ENCODE data around the gene MEIS2. TPM values are rescaled to one million over a fixed set of nuclear protein-coding genes. Genes with fewer than 3 reads are reported as not detected.

The MEIS2 gene
- total RNA-seq, 1 donor = 17.7 TPM

DNA sequence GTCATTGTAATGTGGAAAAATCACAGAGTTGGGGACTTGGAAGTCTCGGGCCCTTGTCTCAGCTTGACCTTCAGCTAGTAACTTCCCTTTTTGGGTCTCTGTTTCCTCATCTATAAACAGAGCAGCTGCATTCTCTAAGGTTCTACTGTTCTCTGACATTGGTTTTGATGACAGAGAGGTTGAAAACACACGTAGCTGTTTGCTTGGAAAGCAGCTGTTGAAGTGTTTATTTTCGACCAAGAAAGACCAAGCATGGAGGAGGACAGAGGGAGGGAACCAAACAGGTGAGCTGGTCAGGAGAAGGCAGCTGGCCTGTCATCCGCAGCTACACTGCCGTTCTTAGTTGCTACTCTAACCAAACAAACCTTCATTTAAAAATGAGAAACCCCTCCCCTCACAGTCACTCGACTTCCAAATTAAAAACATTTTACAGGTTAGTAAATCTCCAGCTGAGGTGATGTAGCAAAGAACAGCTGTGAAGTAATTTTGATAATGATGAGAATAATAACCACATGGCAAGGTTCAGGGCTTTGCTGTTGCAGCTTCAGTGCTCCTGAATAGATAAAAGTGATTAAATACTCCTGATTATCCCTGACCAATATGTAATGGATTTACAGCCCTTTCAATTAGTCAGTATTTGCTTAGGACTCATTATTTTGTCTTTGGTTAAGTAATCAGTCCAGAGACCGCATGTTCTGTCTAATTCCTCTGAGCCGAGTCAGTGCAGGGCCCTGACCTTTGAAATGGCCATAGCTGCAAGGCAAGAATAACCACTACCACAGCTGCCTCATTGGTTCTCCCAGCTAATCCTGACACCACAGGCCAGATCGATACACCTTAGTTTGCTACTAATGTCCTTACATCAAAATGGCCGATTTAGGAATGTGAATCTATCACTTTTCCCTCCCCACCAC lies 65.3 kb downstream of the MEIS2 start:
- Histone ChIP-seq H3K36me3 (ENCODE audit: insufficient read depth, low read length) (peaks cover 3% of the 10 kb centered on the region), H3K27ac (ENCODE audit: low read depth, low read length) (no peak overlapping the region), H3K27me3 (ENCODE audit: insufficient read depth, low read length) (no peaks in the 10 kb centered on the region), H4K20me1 (ENCODE audit: insufficient read depth, low read length) (peaks cover 15% of the 10 kb centered on the region), H3K9me3 (ENCODE audit: low read depth, low read length) (no peaks in the 10 kb centered on the region), H3K4me2 (ENCODE audit: insufficient read depth, low read length) (no peak overlapping the region), H3K4me3 (ENCODE audit: insufficient read depth, low read length) (no peak overlapping the region), H3K79me2 (ENCODE audit: insufficient read depth, low read length) (no peaks in the 10 kb centered on the region), H3K4me1 (ENCODE audit: insufficient read depth, low read length) (peaks cover 5% of the 10 kb centered on the region), H2AFZ (ENCODE audit: low read length) (no peak overlapping the region)
- DNase-seq (ENCODE audit: insufficient read length, low spot score, missing footprints) = no peak
- TF ChIP-seq, protein P1, sequence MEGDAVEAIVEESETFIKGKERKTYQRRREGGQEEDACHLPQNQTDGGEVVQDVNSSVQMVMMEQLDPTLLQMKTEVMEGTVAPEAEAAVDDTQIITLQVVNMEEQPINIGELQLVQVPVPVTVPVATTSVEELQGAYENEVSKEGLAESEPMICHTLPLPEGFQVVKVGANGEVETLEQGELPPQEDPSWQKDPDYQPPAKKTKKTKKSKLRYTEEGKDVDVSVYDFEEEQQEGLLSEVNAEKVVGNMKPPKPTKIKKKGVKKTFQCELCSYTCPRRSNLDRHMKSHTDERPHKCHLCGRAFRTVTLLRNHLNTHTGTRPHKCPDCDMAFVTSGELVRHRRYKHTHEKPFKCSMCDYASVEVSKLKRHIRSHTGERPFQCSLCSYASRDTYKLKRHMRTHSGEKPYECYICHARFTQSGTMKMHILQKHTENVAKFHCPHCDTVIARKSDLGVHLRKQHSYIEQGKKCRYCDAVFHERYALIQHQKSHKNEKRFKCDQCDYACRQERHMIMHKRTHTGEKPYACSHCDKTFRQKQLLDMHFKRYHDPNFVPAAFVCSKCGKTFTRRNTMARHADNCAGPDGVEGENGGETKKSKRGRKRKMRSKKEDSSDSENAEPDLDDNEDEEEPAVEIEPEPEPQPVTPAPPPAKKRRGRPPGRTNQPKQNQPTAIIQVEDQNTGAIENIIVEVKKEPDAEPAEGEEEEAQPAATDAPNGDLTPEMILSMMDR (IDR thresholded peaks at IDR 0.05; ENCODE audit: extremely low read depth, low read depth, low read length) = no peak

DNA sequence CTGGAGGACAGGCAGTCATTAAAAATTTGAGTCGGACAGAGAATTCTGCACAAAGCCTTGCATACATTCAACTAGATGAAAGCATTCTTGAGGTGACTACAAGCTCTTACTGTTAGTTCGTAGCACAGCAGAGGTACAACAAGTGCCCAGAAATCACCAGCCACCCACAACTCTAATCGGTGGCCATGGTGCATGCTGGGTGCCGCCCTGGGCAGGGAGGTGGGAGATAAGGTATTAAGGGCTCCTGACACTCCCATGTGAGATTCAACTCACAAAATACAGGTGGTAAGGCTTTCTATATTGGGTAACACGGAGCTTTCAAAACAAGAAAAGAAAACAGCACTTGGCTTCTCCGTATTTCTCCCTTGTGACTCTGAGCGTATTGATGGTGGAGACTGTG lies 66.0 kb downstream of the MEIS2 start:
- no peaks in the 10 kb centered on the region for H3K27me3 ChIP-seq (ENCODE audit: insufficient read depth, low read length)
- peaks cover 5% of the 10 kb centered on the region for H3K4me1 ChIP-seq (ENCODE audit: insufficient read depth, low read length)
- H3K36me3 ChIP-seq (ENCODE audit: insufficient read depth, low read length) = peaks cover 3% of the 10 kb centered on the region
- TF ChIP-seq, protein P1 (IDR thresholded peaks at IDR 0.05; ENCODE audit: extremely low read depth, low read depth, low read length) = no peak
- H2AFZ ChIP-seq (ENCODE audit: low read length) = no peak overlapping the region
- peaks cover 17% of the 10 kb centered on the region for H4K20me1 ChIP-seq (ENCODE audit: insufficient read depth, low read length)
- H3K9me3 ChIP-seq (ENCODE audit: low read depth, low read length) = no peaks in the 10 kb centered on the region
- H3K79me2 ChIP-seq (ENCODE audit: insufficient read depth, low read length) = no peaks in the 10 kb centered on the region
- H3K4me3 ChIP-seq (ENCODE audit: insufficient read depth, low read length) = no peak overlapping the region
- no peak overlapping the region for H3K4me2 ChIP-seq (ENCODE audit: insufficient read depth, low read length)
- H3K27ac ChIP-seq (ENCODE audit: low read depth, low read length) = no peak overlapping the region
- DNase-seq (ENCODE audit: insufficient read length, low spot score, missing footprints) = no peak

DNA sequence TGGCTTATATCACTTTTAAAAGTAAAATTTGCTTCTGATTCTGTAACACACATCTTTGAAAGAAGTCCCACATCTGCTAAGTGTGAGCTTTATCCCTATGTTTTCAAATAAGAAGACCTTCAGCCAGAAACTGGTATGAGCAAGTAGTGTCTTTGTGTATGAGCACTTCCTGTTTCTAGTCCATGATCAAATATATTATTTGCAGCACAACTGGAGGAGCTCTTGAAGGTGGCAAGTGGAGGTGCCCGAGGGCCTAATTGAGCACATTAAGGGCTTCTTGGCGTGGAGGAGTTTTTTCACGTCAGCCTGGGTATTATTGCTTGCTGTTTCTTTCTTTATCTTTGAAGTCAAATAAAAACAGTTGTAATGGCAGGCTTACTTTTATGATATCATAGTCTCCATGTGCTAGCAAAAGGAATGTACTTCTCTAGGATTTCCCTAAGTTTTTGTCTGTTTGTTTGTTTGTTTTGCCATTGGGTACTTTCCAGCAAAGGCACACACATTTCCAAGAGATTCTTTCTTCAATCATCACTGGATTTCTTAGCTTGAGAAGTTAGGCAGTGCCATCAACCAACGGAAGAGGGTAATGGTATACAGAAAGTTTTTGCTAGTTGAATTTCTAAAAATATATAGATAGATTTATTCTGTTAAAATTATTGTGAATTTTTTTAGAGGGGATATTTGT lies 68.1 kb downstream of the MEIS2 start:
- Histone ChIP-seq H3K79me2 (ENCODE audit: insufficient read depth, low read length) (no peaks in the 10 kb centered on the region), H3K27me3 (ENCODE audit: insufficient read depth, low read length) (no peaks in the 10 kb centered on the region), H3K4me2 (ENCODE audit: insufficient read depth, low read length) (no peak overlapping the region), H2AFZ (ENCODE audit: low read length) (no peak overlapping the region), H3K27ac (ENCODE audit: low read depth, low read length) (no peak overlapping the region), H3K9me3 (ENCODE audit: low read depth, low read length) (no peaks in the 10 kb centered on the region), H4K20me1 (ENCODE audit: insufficient read depth, low read length) (peaks cover 12% of the 10 kb centered on the region), H3K4me3 (ENCODE audit: insufficient read depth, low read length) (no peak overlapping the region), H3K4me1 (ENCODE audit: insufficient read depth, low read length) (peaks cover 9% of the 10 kb centered on the region), H3K36me3 (ENCODE audit: insufficient read depth, low read length) (peaks cover 3% of the 10 kb centered on the region)
- DNase-seq (ENCODE audit: insufficient read length, low spot score, missing footprints) = no peak
- TF ChIP-seq, protein P1 (IDR thresholded peaks at IDR 0.05; ENCODE audit: extremely low read depth, low read depth, low read length) = no peak

DNA sequence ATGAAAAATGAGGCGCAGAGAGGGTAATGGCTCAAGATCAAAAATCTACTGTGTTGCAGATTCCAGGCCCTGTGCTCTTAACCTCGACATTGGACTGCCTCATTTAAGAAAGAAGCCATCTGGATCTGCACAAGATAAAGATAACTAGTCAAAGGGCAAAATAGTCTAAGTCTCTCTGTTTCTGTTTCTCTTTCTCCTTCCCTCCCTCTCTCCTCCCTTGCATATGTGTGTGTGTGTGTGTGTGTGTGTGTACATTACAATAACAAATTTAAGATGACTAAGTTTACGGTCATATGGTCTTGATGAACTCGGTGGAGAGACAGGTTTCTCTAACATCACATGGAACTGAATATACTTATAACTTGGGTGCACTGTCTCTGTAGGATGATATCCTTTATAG lies 69.2 kb downstream of the MEIS2 start:
- Histone ChIP-seq H2AFZ (ENCODE audit: low read length) (no peak overlapping the region), H4K20me1 (ENCODE audit: insufficient read depth, low read length) (peaks cover 12% of the 10 kb centered on the region), H3K4me1 (ENCODE audit: insufficient read depth, low read length) (peaks cover 9% of the 10 kb centered on the region), H3K9me3 (ENCODE audit: low read depth, low read length) (no peaks in the 10 kb centered on the region), H3K27ac (ENCODE audit: low read depth, low read length) (no peak overlapping the region), H3K27me3 (ENCODE audit: insufficient read depth, low read length) (no peaks in the 10 kb centered on the region), H3K4me2 (ENCODE audit: insufficient read depth, low read length) (peak overlapping the region; percentile 20), H3K36me3 (ENCODE audit: insufficient read depth, low read length) (peaks cover 3% of the 10 kb centered on the region), H3K79me2 (ENCODE audit: insufficient read depth, low read length) (no peaks in the 10 kb centered on the region), H3K4me3 (ENCODE audit: insufficient read depth, low read length) (no peak overlapping the region)
- no peak for DNase-seq (ENCODE audit: insufficient read length, low spot score, missing footprints)
- TF ChIP-seq, protein P1 (IDR thresholded peaks at IDR 0.05; ENCODE audit: extremely low read depth, low read depth, low read length) = no peak
